PC-3 (cell line): ENCODE data around the gene AQP6. TPM values are rescaled to one million over a fixed set of nuclear protein-coding genes. Genes with fewer than 3 reads are reported as not detected.

Experiments
- ATAC-seq: fragments of 200-7000 bp; cut with Tn5 transposase; 2 replicates; pipeline ENCODE4 v1.9.1; 2020; ENCODE audit warnings: mild to moderate bottlenecking, moderate library complexity
- BruUV-seq: library from RNA; stranded (reverse); fragments of 400-500 nt; replicated peaks from 2 replicates; lab custom pipeline; 2021; lab: Mats Ljungman, UMichigan
- CTCF ChIA-PET: fragments of 300-600 bp; sonication (Branson Sonifier 250); formaldehyde crosslinking; loops from one replicate; lab custom pipeline; 2022; ENCODE audit warnings: antibody characterized with exemption; lab: Charles Lee
- POLR2A ChIA-PET: fragments of 300-600 bp; sonication (Branson Sonifier 250); formaldehyde crosslinking; loops from one replicate; lab custom pipeline; 2022; ENCODE audit warnings: antibody characterized with exemption; ENCODE audit not compliant: unreplicated experiment; lab: Charles Lee
- DNase-seq: peaks from one replicate; pipeline ENCODE4 v3.0.0-alpha.2; 2015
- H2AFZ ChIP-seq: fragments of 300-600 bp; sonication (generic); 2 replicates; pipeline ENCODE4 v1.6.0; 2016; ENCODE audit warnings: antibody characterized with exemption, low read length
- H3F3A ChIP-seq: fragments of 300-600 bp; sonication (generic); one replicate; pipeline ENCODE4 v1.6.0; 2017; ENCODE audit warnings: antibody characterized with exemption, low read length, control low read depth, mild to moderate bottlenecking; ENCODE audit not compliant: unreplicated experiment
- H3K27ac ChIP-seq: fragments of 300-600 bp; sonication (generic); 2 replicates; pipeline ENCODE4 v1.5.1; 2016; ENCODE audit warnings: mild to moderate bottlenecking, low read length
- H3K27me3 ChIP-seq: fragments of 300-600 bp; sonication (generic); 2 replicates; pipeline ENCODE4 v1.6.1; 2016; ENCODE audit warnings: low read length, mixed read lengths
- H3K36me3 ChIP-seq: fragments of 300-600 bp; sonication (generic); 2 replicates; pipeline ENCODE4 v1.6.1; 2016; ENCODE audit warnings: low read depth, mixed run types, low read length, mixed read lengths
- H3K4me1 ChIP-seq: fragments of 300-600 bp; sonication (generic); 2 replicates; pipeline ENCODE4 v1.5.1; 2016; ENCODE audit warnings: low read length; ENCODE audit not compliant: insufficient read depth
- H3K4me2 ChIP-seq: fragments of 300-600 bp; sonication (generic); 2 replicates; pipeline ENCODE4 v1.6.0; 2016; ENCODE audit warnings: low read length
- H3K4me3 ChIP-seq: fragments of 300-600 bp; sonication (generic); 2 replicates; pipeline ENCODE4 v1.5.1; 2016; ENCODE audit warnings: mild to moderate bottlenecking, low read length, mixed read lengths
- H3K79me2 ChIP-seq: fragments of 300-600 bp; sonication (generic); 2 replicates; pipeline ENCODE4 v1.6.1; 2017; ENCODE audit warnings: low read length, mixed read lengths
- H3K9ac ChIP-seq: fragments of 300-600 bp; sonication (generic); 2 replicates; pipeline ENCODE4 v1.6.0; 2016; ENCODE audit warnings: mild to moderate bottlenecking, low read length
- H3K9me2 ChIP-seq: fragments of 300-600 bp; sonication (generic); replicated peaks from 2 replicates; pipeline ENCODE4 v1.6.1; 2016; ENCODE audit warnings: mixed run types, low read length, mixed read lengths
- H3K9me3 ChIP-seq: fragments of 300-600 bp; sonication (generic); 2 replicates; pipeline ENCODE4 v1.6.1; 2016; ENCODE audit warnings: low read length, mixed read lengths
- H4K20me1 ChIP-seq: fragments of 300-600 bp; sonication (generic); 2 replicates; pipeline ENCODE4 v1.6.1; 2016; ENCODE audit warnings: low read length, mixed read lengths
- CTCF ChIP-seq: fragments of 300-600 bp; sonication (generic); conservative IDR thresholded peaks from 2 replicates; pipeline ENCODE4 v1.5.1; 2017; ENCODE audit warnings: antibody characterized with exemption, low read depth, mild to moderate bottlenecking, low read length
- EZH2 ChIP-seq: fragments of 300-600 bp; sonication (generic); IDR thresholded peaks from one replicate; pipeline ENCODE4 v1.6.1; 2017; ENCODE audit warnings: antibody characterized with exemption, mild to moderate bottlenecking, low read length; ENCODE audit not compliant: unreplicated experiment
- EZH2phosphoT487 ChIP-seq: fragments of 300-600 bp; sonication (generic); IDR thresholded peaks from 2 replicates; pipeline ENCODE4 v1.6.1; 2018; ENCODE audit warnings: mild to moderate bottlenecking, antibody characterized with exemption, low read length, borderline replicate concordance
- intact Hi-C: fragments of 100-400 bp; cut with micrococcal nuclease; formaldehyde crosslinking; loops from 2 replicates; pipeline ENCODE4 v1.9.0; 2023
- total RNA-seq: library from RNA; depleted of rRNA; stranded (reverse); fragments of >200 nt; gene quantifications from 2 replicates; pipeline ENCODE4 v1.2.3, GENCODE V29; 2014

The AQP6 gene
- total RNA-seq, 1 experiment from 2014 or later, result not detected

GRCh38 chr12:49990273-49990672, 17.5 kb downstream of the AQP6 start:
- Histone ChIP-seq H3K4me1 (no peaks in the 10 kb centered on the region), H3K9me2 (no peaks in the 10 kb centered on the region), H3K4me3 (no peak overlapping the region), H3K36me3 (peaks cover 72% of the 10 kb centered on the region), H2AFZ (no peak overlapping the region), H3K9ac (no peak overlapping the region), H3K4me2 (no peak overlapping the region), H3K9me3 (no peaks in the 10 kb centered on the region), H3K27ac (no peak overlapping the region), H3K27me3 (no peaks in the 10 kb centered on the region), H4K20me1 (no peaks in the 10 kb centered on the region), H3F3A (no peaks in the 10 kb centered on the region), H3K79me2 (no peaks in the 10 kb centered on the region)
- no TSS peak for BruUV-seq
- DNase-seq (no peak), ATAC-seq (no peak)
- POLR2A ChIA-PET, result no interaction called here
- intact Hi-C loops, result no loop called here
- CTCF ChIA-PET, result no interaction called here
- TF ChIP-seq CTCF (no peak), EZH2 (no peak), EZH2phosphoT487 (no peak)

DNA sequence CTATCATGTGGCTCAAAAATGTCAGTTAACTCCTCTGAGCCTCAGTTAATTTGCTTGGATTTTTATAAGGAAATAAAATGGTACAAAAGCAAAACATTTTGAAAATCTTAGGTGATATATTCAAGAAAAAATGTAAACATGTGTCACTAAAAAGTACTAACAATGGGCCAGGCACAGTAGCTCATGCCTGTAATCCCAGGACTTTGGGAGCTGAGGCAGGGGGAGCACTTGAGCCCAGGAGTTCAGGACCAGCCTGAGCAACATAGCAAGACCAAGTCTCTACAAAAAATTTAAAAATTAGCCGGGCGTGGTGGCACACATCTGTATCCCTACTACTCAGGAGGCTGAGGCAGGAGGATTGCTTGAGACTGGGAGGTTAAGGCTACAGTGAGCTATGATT, 25.7 kb downstream of the AQP6 start:
- no peaks in the 10 kb centered on the region for H3K9me2 ChIP-seq
- H3K27me3 ChIP-seq, result no peaks in the 10 kb centered on the region
- H3K4me3 ChIP-seq, result no peak overlapping the region
- ChIA-PET POLR2A (no interaction called here), CTCF (no interaction called here)
- intact Hi-C loops, result no loop called here
- H3F3A ChIP-seq, result peaks cover 4% of the 10 kb centered on the region
- H3K27ac ChIP-seq, result no peak overlapping the region
- no peaks in the 10 kb centered on the region for H3K79me2 ChIP-seq
- DNase-seq (no peak), ATAC-seq (no peak)
- no peak overlapping the region for H3K4me2 ChIP-seq
- no peak overlapping the region for H2AFZ ChIP-seq
- TF ChIP-seq EZH2phosphoT487, result no peak
- no peak for TF ChIP-seq EZH2
- no peak; the same call in 1 of the 2 replicates for TF ChIP-seq CTCF
- H3K9me3 ChIP-seq, result no peaks in the 10 kb centered on the region
- no peaks in the 10 kb centered on the region for H4K20me1 ChIP-seq
- no peak overlapping the region for H3K9ac ChIP-seq
- no TSS peak for BruUV-seq
- H3K4me1 ChIP-seq, result no peaks in the 10 kb centered on the region
- peaks cover 73% of the 10 kb centered on the region for H3K36me3 ChIP-seq

- Histone ChIP-seq H3K36me3 (peaks cover 73% of the 10 kb centered on the region), H3K4me1 (no peaks in the 10 kb centered on the region; the same call in 1 of the 2 replicates), H3K79me2 (peaks cover 22% of the 10 kb centered on the region), H4K20me1 (0 out of 2 replicates have a peak, but pooled peaks cover 6% of the 10 kb centered on the region), H3K27ac (no peak overlapping the region), H2AFZ (no peak overlapping the region), H3K27me3 (no peaks in the 10 kb centered on the region), H3K4me3 (no peak overlapping the region), H3K4me2 (no peak overlapping the region), H3K9ac (no peak overlapping the region), H3F3A (peaks cover 3% of the 10 kb centered on the region), H3K9me2 (no peaks in the 10 kb centered on the region), H3K9me3 (no peaks in the 10 kb centered on the region)
- ChIA-PET POLR2A (no interaction called here), CTCF (interaction anchor here (0.6 kb wide), 1 partner anchor 27 kb away, joined by 6 read pairs; no protein-coding TSS in a partner anchor)
- DNase-seq, result no peak
- no peak for TF ChIP-seq CTCF
- no peak for TF ChIP-seq EZH2phosphoT487
- TF ChIP-seq EZH2, result no peak
- intact Hi-C loops, result no loop called here
- BruUV-seq, result no TSS peak
- ATAC-seq, result no peak
Observed at GRCh38 chr12:50003595-50003994, 30.8 kb downstream of the AQP6 start.
